ENCODE measurements around the gene ANKS1B. TPM values are rescaled to one million over a fixed set of nuclear protein-coding genes. Genes with fewer than 3 reads are reported as not detected.

The ANKS1B gene
- polyA plus RNA-seq, 3 donors: not detected

- Mint-ChIP-seq H3K27ac (no peak overlapping the region), H3K9me3 (peaks cover 0 to 10% (median 0%) of the 10 kb centered on the region in 7 donors), H3K27me3 (ENCODE audit: low read depth in 3 of 3) (no peaks in the 10 kb centered on the region), H3K36me3 (no peaks in the 10 kb centered on the region), H3K4me1 (no peaks in the 10 kb centered on the region), H3K4me3 (no peak overlapping the region)
- no peak overlapping the region for H3K4me2 ChIP-seq (replicated peaks; ENCODE audit: extremely low read depth, low read length, poor library complexity, severe bottlenecking)
- no peaks in the 10 kb centered on the region for H3K36me3 ChIP-seq (replicated peaks in 1 of 2; ENCODE audit: control insufficient read depth in 1 of 2, insufficient read depth in 2 of 2, low read length in 2 of 2)
- no peaks in the 10 kb centered on the region for H4K20me1 ChIP-seq (ENCODE audit: insufficient read depth, low read length)
- peaks cover 0 to 7% of the 10 kb centered on the region in 2 donors for H3K9me3 ChIP-seq (replicated peaks in 1 of 2; ENCODE audit: control insufficient read depth in 1 of 2, insufficient read depth in 1 of 2, low read length in 2 of 2)
- H3K27me3 ChIP-seq (ENCODE audit: control insufficient read depth in 2 of 2, insufficient read depth in 2 of 2, low read length in 2 of 2): no peaks in the 10 kb centered on the region
- intact Hi-C loops (cut with micrococcal nuclease): no loop called here
- H3K9ac ChIP-seq (ENCODE audit: insufficient read depth, low read length, poor library complexity, severe bottlenecking): no peak overlapping the region
- H3K4me1 ChIP-seq (ENCODE audit: control insufficient read depth in 1 of 2, insufficient read depth in 2 of 2, low read length in 2 of 2): no peaks in the 10 kb centered on the region
- H2AFZ ChIP-seq (ENCODE audit: insufficient read depth, low read depth, low read length, poor library complexity, severe bottlenecking): no peak overlapping the region
- H3K79me2 ChIP-seq (ENCODE audit: insufficient read depth, low read length): no peaks in the 10 kb centered on the region
- no CpG with 5 or more reads among the region's 3 CpGs for WGBS (ENCODE audit: insufficient coverage)
- TF ChIP-seq CTCF (IDR thresholded peaks at IDR 0.05): no peak
- no peak overlapping the region for H3K27ac ChIP-seq (ENCODE audit: low read depth in 1 of 2, low read length in 2 of 2)
- DNase-seq: no peak
- no peak overlapping the region for H3K4me3 ChIP-seq (replicated peaks in 1 of 3; ENCODE audit: low read depth in 2 of 3, low read length in 3 of 3)
Observed at GRCh38 chr12:99367181-99367580, 617.6 kb downstream of the ANKS1B start.

GRCh38 chr12:99352269-99352668 lies 632.5 kb downstream of the ANKS1B start:
- H3K27ac ChIP-seq (ENCODE audit: low read depth in 1 of 2, low read length in 2 of 2): no peak overlapping the region
- H3K4me1 ChIP-seq (ENCODE audit: control insufficient read depth in 1 of 2, insufficient read depth in 2 of 2, low read length in 2 of 2): no peaks in the 10 kb centered on the region
- H3K79me2 ChIP-seq (ENCODE audit: insufficient read depth, low read length): no peaks in the 10 kb centered on the region
- H3K9ac ChIP-seq (ENCODE audit: insufficient read depth, low read length, poor library complexity, severe bottlenecking): no peak overlapping the region
- no peaks in the 10 kb centered on the region for H3K9me3 ChIP-seq (replicated peaks in 1 of 2; ENCODE audit: control insufficient read depth in 1 of 2, insufficient read depth in 1 of 2, low read length in 2 of 2)
- H3K4me3 ChIP-seq (replicated peaks in 1 of 3; ENCODE audit: low read depth in 2 of 3, low read length in 3 of 3): no peak overlapping the region
- no CpG with 5 or more reads among the region's 3 CpGs for WGBS (ENCODE audit: insufficient coverage)
- intact Hi-C loops (cut with micrococcal nuclease): no loop called here
- H3K36me3 ChIP-seq (replicated peaks in 1 of 2; ENCODE audit: control insufficient read depth in 1 of 2, insufficient read depth in 2 of 2, low read length in 2 of 2): no peaks in the 10 kb centered on the region
- no peak overlapping the region for H3K4me2 ChIP-seq (replicated peaks; ENCODE audit: extremely low read depth, low read length, poor library complexity, severe bottlenecking)
- DNase-seq: no peak
- no peak overlapping the region for H3K27ac Mint-ChIP-seq
- no peaks in the 10 kb centered on the region for H3K27me3 Mint-ChIP-seq (ENCODE audit: low read depth in 3 of 3)
- H2AFZ ChIP-seq (ENCODE audit: insufficient read depth, low read depth, low read length, poor library complexity, severe bottlenecking): no peak overlapping the region
- no peaks in the 10 kb centered on the region for H3K9me3 Mint-ChIP-seq
- H4K20me1 ChIP-seq (ENCODE audit: insufficient read depth, low read length): no peaks in the 10 kb centered on the region
- H3K4me3 Mint-ChIP-seq: no peak overlapping the region
- no peak for TF ChIP-seq CTCF (IDR thresholded peaks at IDR 0.05)
- no peaks in the 10 kb centered on the region for H3K27me3 ChIP-seq (ENCODE audit: control insufficient read depth in 2 of 2, insufficient read depth in 2 of 2, low read length in 2 of 2)
- H3K4me1 Mint-ChIP-seq: no peaks in the 10 kb centered on the region
- H3K36me3 Mint-ChIP-seq: no peaks in the 10 kb centered on the region

All from CD14-positive monocyte (primary cell).